ENCODE results near the gene BRI3.

The BRI3 gene

GRCh38 chr7:98289333-98289875, 7.9 kb downstream of the BRI3 start:
- Mint-ChIP-seq H3K36me3 (ENCODE audit: low read depth) (peaks cover 3% of the 10 kb centered on the region), H3K27ac (no peak overlapping the region), H3K27me3 (no peaks in the 10 kb centered on the region), H3K4me1 (ENCODE audit: low read depth) (peaks cover 7% of the 10 kb centered on the region), H3K9me3 (no peaks in the 10 kb centered on the region), H3K4me3 (no peak overlapping the region)

DNA sequence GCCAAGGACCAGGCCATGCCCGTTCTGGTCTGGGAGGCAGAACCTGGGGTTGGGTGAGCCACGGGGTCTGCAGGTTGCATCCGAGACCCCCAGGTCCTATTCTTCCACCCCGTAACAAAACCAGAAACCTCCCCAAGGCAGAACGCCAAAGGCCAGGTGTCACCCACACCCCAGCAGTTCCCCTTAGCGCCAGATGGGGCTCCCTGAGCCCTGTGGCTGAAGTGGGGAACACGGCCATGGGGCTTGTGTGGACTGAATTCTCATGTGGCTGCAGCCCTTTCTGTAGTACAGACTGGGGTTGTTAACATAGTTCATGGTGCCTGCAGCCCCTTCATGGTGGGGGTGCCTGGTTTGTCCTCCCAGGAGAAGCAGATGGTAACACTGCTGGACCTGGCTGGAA, 10.2 kb downstream of the BRI3 start:
- Mint-ChIP-seq H3K27me3 (no peaks in the 10 kb centered on the region), H3K9me3 (no peaks in the 10 kb centered on the region), H3K27ac (no peak overlapping the region), H3K36me3 (ENCODE audit: low read depth) (peaks cover 3% of the 10 kb centered on the region), H3K4me3 (no peak overlapping the region), H3K4me1 (ENCODE audit: low read depth) (no peaks in the 10 kb centered on the region)

DNA sequence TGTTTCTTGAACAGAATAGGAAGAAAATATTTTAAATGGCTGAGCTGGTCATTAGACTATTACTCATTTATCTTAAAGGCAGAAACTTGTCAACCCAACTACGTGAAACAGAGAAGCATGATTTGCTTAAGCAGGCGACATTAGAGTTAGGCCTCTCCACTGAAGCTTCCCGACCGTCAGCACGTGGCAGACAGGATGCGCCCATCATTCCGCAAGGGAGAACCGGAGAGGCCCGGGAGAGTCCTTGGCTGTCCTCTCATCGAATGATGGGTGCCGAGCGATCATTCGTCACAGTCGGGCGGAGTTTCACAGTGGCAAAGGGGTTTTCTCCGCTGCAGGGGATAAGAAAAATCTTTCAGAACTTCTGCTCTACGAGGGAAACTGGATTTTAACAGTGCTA, 11.8 kb downstream of the BRI3 start:
- no peak overlapping the region for H3K27ac Mint-ChIP-seq
- no peaks in the 10 kb centered on the region for H3K27me3 Mint-ChIP-seq
- H3K36me3 Mint-ChIP-seq (ENCODE audit: low read depth), result peaks cover 3% of the 10 kb centered on the region
- no peak overlapping the region for H3K4me3 Mint-ChIP-seq
- H3K4me1 Mint-ChIP-seq (ENCODE audit: low read depth), result no peaks in the 10 kb centered on the region
- H3K9me3 Mint-ChIP-seq, result no peaks in the 10 kb centered on the region

GRCh38 chr7:98293746-98294145, 12.3 kb downstream of the BRI3 start:
- peaks cover 3% of the 10 kb centered on the region for H3K36me3 Mint-ChIP-seq (ENCODE audit: low read depth)
- no peaks in the 10 kb centered on the region for H3K27me3 Mint-ChIP-seq
- H3K4me1 Mint-ChIP-seq (ENCODE audit: low read depth), result no peaks in the 10 kb centered on the region
- no peak overlapping the region for H3K27ac Mint-ChIP-seq
- no peak overlapping the region for H3K4me3 Mint-ChIP-seq
- no peaks in the 10 kb centered on the region for H3K9me3 Mint-ChIP-seq

- no peak overlapping the region for H3K27ac Mint-ChIP-seq
- no peaks in the 10 kb centered on the region for H3K9me3 Mint-ChIP-seq
- peaks cover 3% of the 10 kb centered on the region for H3K36me3 Mint-ChIP-seq (ENCODE audit: low read depth)
- no peak overlapping the region for H3K4me3 Mint-ChIP-seq
- no peaks in the 10 kb centered on the region for H3K4me1 Mint-ChIP-seq (ENCODE audit: low read depth)
- no peaks in the 10 kb centered on the region for H3K27me3 Mint-ChIP-seq
Observed at GRCh38 chr7:98294326-98294725, 12.8 kb downstream of the BRI3 start.

- Mint-ChIP-seq H3K36me3 (ENCODE audit: low read depth) (peaks cover under 1% of the 10 kb centered on the region), H3K27me3 (no peaks in the 10 kb centered on the region), H3K27ac (no peak overlapping the region), H3K9me3 (no peaks in the 10 kb centered on the region), H3K4me3 (no peak overlapping the region), H3K4me1 (ENCODE audit: low read depth) (no peaks in the 10 kb centered on the region)
Observed at GRCh38 chr7:98294798-98295382, 13.4 kb downstream of the BRI3 start.

DNA sequence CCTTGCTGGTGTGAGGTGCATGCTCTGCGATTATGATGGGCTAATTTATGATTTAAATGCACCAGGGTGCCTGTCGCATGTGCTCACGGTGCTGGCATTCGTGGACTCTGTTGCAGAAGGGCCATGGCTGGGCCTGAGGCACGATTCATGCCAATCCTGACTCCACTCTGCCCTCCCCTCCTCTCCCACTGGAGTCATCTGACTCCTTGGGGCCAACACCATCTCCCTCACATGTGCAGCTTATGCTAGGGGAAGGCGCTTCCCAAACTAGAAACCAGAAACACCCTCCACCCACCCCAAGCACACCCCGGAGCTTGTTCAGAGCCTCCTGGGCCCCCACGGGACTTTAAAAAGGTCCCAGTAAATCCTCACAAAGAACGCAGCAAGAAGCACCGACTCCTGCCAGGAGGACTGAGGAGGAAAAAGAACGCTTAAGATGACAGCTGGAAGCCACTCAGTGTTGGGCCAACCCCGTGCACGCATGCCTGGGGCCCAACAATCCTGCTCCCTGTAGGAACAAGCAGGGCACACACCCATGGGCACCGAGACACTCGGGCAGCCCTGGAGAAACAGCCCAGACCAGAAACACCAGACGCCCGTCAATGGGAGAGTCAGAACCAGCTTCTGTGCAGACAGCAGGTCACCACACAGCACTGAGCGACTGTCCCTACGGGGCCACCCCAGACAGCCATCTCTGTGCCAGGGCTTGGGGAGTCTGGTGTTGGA, 14.1 kb downstream of the BRI3 start:
- Mint-ChIP-seq H3K4me3 (no peak overlapping the region), H3K27ac (no peak overlapping the region)

GRCh38 chr7:98296833-98297232, 15.3 kb downstream of the BRI3 start:
- Mint-ChIP-seq H3K4me1 (ENCODE audit: low read depth) (no peaks in the 10 kb centered on the region), H3K9me3 (no peaks in the 10 kb centered on the region), H3K4me3 (no peak overlapping the region), H3K27ac (no peak overlapping the region), H3K36me3 (ENCODE audit: low read depth) (no peaks in the 10 kb centered on the region), H3K27me3 (no peaks in the 10 kb centered on the region)

More for the DNA sequence above, 14.1 kb downstream of the BRI3 start:
- Mint-ChIP-seq H3K4me1 (ENCODE audit: low read depth) (no peaks in the 10 kb centered on the region), H3K9me3 (no peaks in the 10 kb centered on the region), H3K36me3 (ENCODE audit: low read depth) (no peaks in the 10 kb centered on the region), H3K27me3 (no peaks in the 10 kb centered on the region)

DNA sequence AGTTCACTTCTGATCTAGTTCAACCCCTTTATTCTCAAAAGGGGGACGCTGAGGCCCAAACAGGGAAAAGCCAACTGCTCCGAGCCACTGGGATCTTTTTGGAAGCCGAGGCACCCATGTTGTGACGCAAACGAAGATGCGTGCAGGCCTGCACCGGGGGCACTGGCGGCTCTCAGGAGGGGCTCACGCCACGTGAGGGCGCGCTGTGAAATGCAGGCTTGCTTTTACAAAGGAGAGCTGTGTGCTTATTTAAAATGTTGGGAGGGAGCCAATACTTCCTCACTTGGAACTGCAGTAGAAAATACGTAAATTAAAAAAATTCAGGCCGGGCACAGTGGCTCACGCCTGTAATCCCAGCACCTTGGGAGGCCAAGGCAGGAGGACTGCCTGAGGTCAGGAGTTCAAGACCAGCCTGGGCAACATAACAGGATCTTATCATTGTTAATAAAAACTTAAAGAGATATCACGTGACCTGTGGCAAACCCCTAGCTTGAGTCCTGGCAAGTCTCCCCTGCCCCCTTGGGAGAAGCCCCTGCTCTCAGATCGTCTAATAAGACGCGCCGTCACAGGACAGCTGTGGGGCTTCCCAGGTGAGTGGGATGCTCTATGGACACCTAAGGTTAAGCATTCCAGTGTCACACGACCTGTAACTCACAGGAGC, 16.3 kb downstream of the BRI3 start:
- Mint-ChIP-seq H3K27me3 (no peaks in the 10 kb centered on the region), H3K4me3 (no peak overlapping the region), H3K27ac (no peak overlapping the region), H3K36me3 (ENCODE audit: low read depth) (no peaks in the 10 kb centered on the region), H3K9me3 (no peaks in the 10 kb centered on the region), H3K4me1 (ENCODE audit: low read depth) (no peaks in the 10 kb centered on the region)

GRCh38 chr7:98300595-98301372, 19.3 kb downstream of the BRI3 start:
- Mint-ChIP-seq H3K27me3 (no peaks in the 10 kb centered on the region), H3K9me3 (no peaks in the 10 kb centered on the region), H3K4me1 (ENCODE audit: low read depth) (no peaks in the 10 kb centered on the region), H3K36me3 (ENCODE audit: low read depth) (no peaks in the 10 kb centered on the region), H3K4me3 (no peak overlapping the region), H3K27ac (no peak overlapping the region)

- Mint-ChIP-seq H3K4me3 (no peak overlapping the region), H3K27me3 (no peaks in the 10 kb centered on the region), H3K27ac (no peak overlapping the region), H3K9me3 (no peaks in the 10 kb centered on the region), H3K36me3 (ENCODE audit: low read depth) (no peaks in the 10 kb centered on the region), H3K4me1 (ENCODE audit: low read depth) (no peaks in the 10 kb centered on the region)
Observed at GRCh38 chr7:98301693-98302470, 20.4 kb downstream of the BRI3 start.

- H3K9me3 Mint-ChIP-seq, result no peaks in the 10 kb centered on the region
- H3K27me3 Mint-ChIP-seq, result no peaks in the 10 kb centered on the region
- H3K4me3 Mint-ChIP-seq, result no peak overlapping the region
- H3K36me3 Mint-ChIP-seq (ENCODE audit: low read depth), result no peaks in the 10 kb centered on the region
- H3K4me1 Mint-ChIP-seq (ENCODE audit: low read depth), result no peaks in the 10 kb centered on the region
- no peak overlapping the region for H3K27ac Mint-ChIP-seq
Observed at GRCh38 chr7:98303176-98303865, 21.8 kb downstream of the BRI3 start.

- no peak overlapping the region for H3K4me3 Mint-ChIP-seq
- H3K36me3 Mint-ChIP-seq (ENCODE audit: low read depth), result peaks cover 3% of the 10 kb centered on the region
- no peaks in the 10 kb centered on the region for H3K4me1 Mint-ChIP-seq (ENCODE audit: low read depth)
- H3K27me3 Mint-ChIP-seq, result no peaks in the 10 kb centered on the region
- H3K9me3 Mint-ChIP-seq, result no peaks in the 10 kb centered on the region
- H3K27ac Mint-ChIP-seq, result no peak overlapping the region
Observed at GRCh38 chr7:98303906-98304305, 22.4 kb downstream of the BRI3 start.

Measured in stimulated activated naive CD8-positive, alpha-beta T cell treated with anti-CD3 and anti-CD28 coated beads, Interleukin-15, Interleukin-2, amounts not matched to agents 100 ng/mL and 50 ng/mL, for 24 hours (primary cell).